Measurements from ENCODE around the gene THAP12.

The THAP12 gene

DNA sequence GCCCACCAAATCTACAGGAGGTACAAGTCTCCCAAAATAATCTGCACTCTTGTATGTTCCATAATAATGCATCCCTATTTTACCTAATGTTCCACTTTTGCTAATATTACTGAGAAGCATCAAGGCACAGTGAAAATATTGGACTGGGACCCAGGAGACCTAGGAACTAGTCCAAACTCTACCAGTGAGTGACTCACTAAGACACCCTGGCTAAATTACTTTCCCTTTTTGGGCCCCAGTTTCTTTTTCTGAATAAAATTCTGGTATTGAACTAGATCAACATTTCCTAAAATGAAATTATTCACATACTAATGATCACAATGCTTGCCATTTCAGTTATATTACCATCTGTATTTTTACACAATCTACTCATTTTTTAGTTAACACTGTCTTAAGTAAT, 19.6 kb downstream of the THAP12 start:
- no peaks in the 10 kb centered on the region for H3K4me1 ChIP-seq (ENCODE audit: insufficient read depth, poor library complexity, severe bottlenecking)
- no peak overlapping the region for H3K27ac ChIP-seq (ENCODE audit: poor library complexity, severe bottlenecking)
- no peaks in the 10 kb centered on the region for H3K9me3 ChIP-seq (ENCODE audit: severe bottlenecking)
- no peaks in the 10 kb centered on the region for H3K27me3 ChIP-seq (ENCODE audit: insufficient read depth, poor library complexity, severe bottlenecking)
- peaks cover 49% of the 10 kb centered on the region for H3K36me3 ChIP-seq (ENCODE audit: low read depth)
- ATAC-seq (ENCODE audit: low read depth) (no peak), DNase-seq (ENCODE audit: low spot score) (no peak)
- no peak overlapping the region for H3K4me3 ChIP-seq (ENCODE audit: severe bottlenecking)
- TF ChIP-seq, protein P1, sequence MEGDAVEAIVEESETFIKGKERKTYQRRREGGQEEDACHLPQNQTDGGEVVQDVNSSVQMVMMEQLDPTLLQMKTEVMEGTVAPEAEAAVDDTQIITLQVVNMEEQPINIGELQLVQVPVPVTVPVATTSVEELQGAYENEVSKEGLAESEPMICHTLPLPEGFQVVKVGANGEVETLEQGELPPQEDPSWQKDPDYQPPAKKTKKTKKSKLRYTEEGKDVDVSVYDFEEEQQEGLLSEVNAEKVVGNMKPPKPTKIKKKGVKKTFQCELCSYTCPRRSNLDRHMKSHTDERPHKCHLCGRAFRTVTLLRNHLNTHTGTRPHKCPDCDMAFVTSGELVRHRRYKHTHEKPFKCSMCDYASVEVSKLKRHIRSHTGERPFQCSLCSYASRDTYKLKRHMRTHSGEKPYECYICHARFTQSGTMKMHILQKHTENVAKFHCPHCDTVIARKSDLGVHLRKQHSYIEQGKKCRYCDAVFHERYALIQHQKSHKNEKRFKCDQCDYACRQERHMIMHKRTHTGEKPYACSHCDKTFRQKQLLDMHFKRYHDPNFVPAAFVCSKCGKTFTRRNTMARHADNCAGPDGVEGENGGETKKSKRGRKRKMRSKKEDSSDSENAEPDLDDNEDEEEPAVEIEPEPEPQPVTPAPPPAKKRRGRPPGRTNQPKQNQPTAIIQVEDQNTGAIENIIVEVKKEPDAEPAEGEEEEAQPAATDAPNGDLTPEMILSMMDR (IDR thresholded peaks at IDR 0.05; ENCODE audit: poor library complexity, severe bottlenecking), result no peak

DNA sequence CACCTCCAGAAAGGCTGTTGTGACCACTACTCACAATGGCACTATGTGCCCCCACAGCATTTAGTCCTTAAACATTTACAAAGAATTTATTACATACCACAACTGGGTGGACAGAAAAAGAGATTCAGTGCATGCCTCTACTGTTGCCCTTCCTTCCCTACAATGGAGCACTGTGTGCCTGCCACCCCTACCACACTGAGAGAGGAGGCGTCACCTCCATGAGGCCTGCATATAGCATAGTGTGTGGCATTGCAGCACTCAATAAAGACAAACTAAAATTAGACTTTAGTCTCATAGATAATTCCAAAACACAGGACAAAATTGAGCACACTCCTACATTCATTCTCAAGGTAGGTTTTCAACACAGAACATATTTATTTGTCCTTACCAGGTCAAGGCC, 25.8 kb downstream of the THAP12 start:
- TF ChIP-seq, protein P1 (IDR thresholded peaks at IDR 0.05; ENCODE audit: poor library complexity, severe bottlenecking), result no peak
- no peaks in the 10 kb centered on the region for H3K4me1 ChIP-seq (ENCODE audit: insufficient read depth, poor library complexity, severe bottlenecking)
- ATAC-seq (ENCODE audit: low read depth), result no peak
- no peak for DNase-seq (ENCODE audit: low spot score)
- no peak overlapping the region for H3K27ac ChIP-seq (ENCODE audit: poor library complexity, severe bottlenecking)
- H3K9me3 ChIP-seq (ENCODE audit: severe bottlenecking), result no peaks in the 10 kb centered on the region
- H3K4me3 ChIP-seq (ENCODE audit: severe bottlenecking), result no peak overlapping the region
- H3K27me3 ChIP-seq (ENCODE audit: insufficient read depth, poor library complexity, severe bottlenecking), result no peaks in the 10 kb centered on the region
- H3K36me3 ChIP-seq (ENCODE audit: low read depth), result peaks cover 53% of the 10 kb centered on the region

DNA sequence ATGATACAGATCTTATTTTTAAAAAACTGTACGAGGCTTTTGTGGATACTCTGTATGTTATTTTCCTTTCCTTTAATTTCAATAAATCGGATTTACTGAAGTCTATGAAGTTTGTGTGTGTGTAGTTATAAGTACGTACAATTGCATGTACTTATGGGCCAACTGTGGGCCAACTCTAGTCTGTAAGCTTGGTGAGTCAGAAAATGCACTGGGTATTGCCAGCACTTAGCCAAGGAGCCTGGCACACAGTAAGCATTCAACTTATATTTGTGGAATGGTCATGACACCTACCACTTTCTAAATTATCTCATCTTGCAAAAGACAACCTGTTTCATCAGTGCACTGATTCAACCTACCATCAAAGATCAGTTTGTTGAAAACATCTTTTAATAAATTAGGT, 32.6 kb downstream of the THAP12 start:
- H3K4me3 ChIP-seq (ENCODE audit: severe bottlenecking), result no peak overlapping the region
- ATAC-seq (ENCODE audit: low read depth), result no peak
- TF ChIP-seq, protein P1 (IDR thresholded peaks at IDR 0.05; ENCODE audit: poor library complexity, severe bottlenecking), result no peak
- no peaks in the 10 kb centered on the region for H3K9me3 ChIP-seq (ENCODE audit: severe bottlenecking)
- H3K36me3 ChIP-seq (ENCODE audit: low read depth), result peaks cover 21% of the 10 kb centered on the region
- no peak for DNase-seq (ENCODE audit: low spot score)
- H3K27ac ChIP-seq (ENCODE audit: poor library complexity, severe bottlenecking), result no peak overlapping the region
- H3K4me1 ChIP-seq (ENCODE audit: insufficient read depth, poor library complexity, severe bottlenecking), result no peaks in the 10 kb centered on the region
- H3K27me3 ChIP-seq (ENCODE audit: insufficient read depth, poor library complexity, severe bottlenecking), result no peaks in the 10 kb centered on the region

DNA sequence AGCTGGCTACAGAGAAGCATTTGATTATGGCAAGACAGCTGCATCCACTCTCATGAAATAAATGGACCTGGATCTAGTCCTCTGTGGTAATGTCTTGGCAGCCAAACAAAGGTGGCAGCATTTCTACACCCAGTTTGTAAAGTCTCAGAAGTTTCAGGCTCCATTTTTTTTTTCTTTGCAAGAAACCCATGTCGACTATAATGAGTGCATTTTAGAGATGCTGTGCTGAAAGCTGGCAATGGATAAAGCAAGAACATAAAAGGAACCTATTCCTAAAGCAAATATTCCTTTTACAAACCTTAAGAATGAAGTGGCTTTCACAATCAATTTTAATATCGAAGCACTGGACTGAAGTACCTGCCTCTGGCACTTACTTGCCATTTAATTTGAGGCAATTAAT, 33.5 kb downstream of the THAP12 start:
- ATAC-seq (ENCODE audit: low read depth), result no peak
- H3K4me1 ChIP-seq (ENCODE audit: insufficient read depth, poor library complexity, severe bottlenecking), result no peaks in the 10 kb centered on the region
- peaks cover 21% of the 10 kb centered on the region for H3K36me3 ChIP-seq (ENCODE audit: low read depth)
- H3K9me3 ChIP-seq (ENCODE audit: severe bottlenecking), result no peaks in the 10 kb centered on the region
- no peaks in the 10 kb centered on the region for H3K27me3 ChIP-seq (ENCODE audit: insufficient read depth, poor library complexity, severe bottlenecking)
- H3K4me3 ChIP-seq (ENCODE audit: severe bottlenecking), result no peak overlapping the region
- DNase-seq (ENCODE audit: low spot score), result no peak
- TF ChIP-seq, protein P1 (IDR thresholded peaks at IDR 0.05; ENCODE audit: poor library complexity, severe bottlenecking), result no peak
- no peak overlapping the region for H3K27ac ChIP-seq (ENCODE audit: poor library complexity, severe bottlenecking)

DNA sequence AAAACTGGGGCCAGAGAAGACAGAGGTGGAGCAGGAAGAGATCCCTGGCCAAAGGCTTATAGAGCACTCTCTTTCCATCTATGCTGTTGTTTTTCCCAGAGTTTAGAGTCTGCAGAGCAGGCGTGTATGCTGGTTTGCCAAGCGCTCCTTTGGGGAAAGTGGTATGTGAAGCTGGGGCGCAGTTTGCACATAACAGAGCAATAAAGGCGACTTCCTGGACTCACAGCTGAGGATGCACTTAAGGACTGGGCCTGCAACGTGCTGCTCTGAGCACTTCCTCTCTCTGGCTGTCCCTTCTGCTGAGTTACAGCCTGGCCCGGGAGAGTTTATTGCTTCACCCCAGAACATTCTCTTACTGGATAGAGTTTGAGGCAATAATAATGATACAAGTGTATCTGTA, 41.7 kb downstream of the THAP12 start:
- H3K36me3 ChIP-seq (ENCODE audit: low read depth), result no peaks in the 10 kb centered on the region
- ATAC-seq (ENCODE audit: low read depth), result no peak
- no peaks in the 10 kb centered on the region for H3K27me3 ChIP-seq (ENCODE audit: insufficient read depth, poor library complexity, severe bottlenecking)
- TF ChIP-seq, protein P1 (IDR thresholded peaks at IDR 0.05; ENCODE audit: poor library complexity, severe bottlenecking), result no peak
- no peak overlapping the region for H3K4me3 ChIP-seq (ENCODE audit: severe bottlenecking)
- peaks cover 7% of the 10 kb centered on the region for H3K9me3 ChIP-seq (ENCODE audit: severe bottlenecking)
- H3K27ac ChIP-seq (ENCODE audit: poor library complexity, severe bottlenecking), result no peak overlapping the region
- no peaks in the 10 kb centered on the region for H3K4me1 ChIP-seq (ENCODE audit: insufficient read depth, poor library complexity, severe bottlenecking)
- no peak for DNase-seq (ENCODE audit: low spot score)
